Neural progenitor cell (in vitro differentiated cells): ENCODE results near the gene ARIH2.

ENCODE experiments used
- CTCF ChIP-seq: fragments of 200-600 bp; sonication (generic); IDR thresholded peaks from 2 replicates; pipeline ENCODE4 v1.5.1; 2017; ENCODE audit warnings: antibody characterized with exemption, mild to moderate bottlenecking
- EZH2 ChIP-seq: fragments of 200-600 bp; sonication (generic); IDR thresholded peaks from 2 replicates; pipeline ENCODE4 v1.6.1; 2017; ENCODE audit warnings: antibody characterized with exemption, mild to moderate bottlenecking, moderate library complexity

DNA sequence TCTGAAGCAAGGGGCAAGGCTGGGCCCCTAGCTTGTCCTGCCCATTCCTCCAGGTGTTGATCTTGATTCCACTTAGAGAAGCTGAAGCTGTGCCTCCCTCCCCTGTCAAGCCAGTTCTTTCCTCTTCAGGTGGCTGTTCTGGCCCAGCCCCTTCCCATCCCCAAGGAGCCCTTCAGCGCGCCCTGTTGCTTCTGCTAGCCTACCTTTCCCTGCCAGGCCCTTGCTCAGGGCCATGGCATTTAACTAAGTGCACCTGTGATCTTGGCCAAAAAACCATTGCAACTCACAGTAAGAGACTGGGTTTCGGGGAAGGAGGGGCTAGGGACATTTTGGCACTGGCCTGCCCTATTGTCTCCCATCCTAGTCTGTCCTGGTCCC is 86.7 kb downstream of the ARIH2 start:
- no peak for TF ChIP-seq CTCF
- TF ChIP-seq EZH2 = no peak
